Measurements from ENCODE around the gene NFIB. TPM values are rescaled to one million over a fixed set of nuclear protein-coding genes. Genes with fewer than 3 reads are reported as not detected.
A peak's percentile ranks its signal among the peaks of the same experiment; 100 is the strongest.

NFIB gene
- total and polyA plus RNA-seq, 2 of the 8 experiments (the other 6 are each of a cell fraction or from before 2014, with no cell fraction given): 2.6 to 13.1 TPM

DNA sequence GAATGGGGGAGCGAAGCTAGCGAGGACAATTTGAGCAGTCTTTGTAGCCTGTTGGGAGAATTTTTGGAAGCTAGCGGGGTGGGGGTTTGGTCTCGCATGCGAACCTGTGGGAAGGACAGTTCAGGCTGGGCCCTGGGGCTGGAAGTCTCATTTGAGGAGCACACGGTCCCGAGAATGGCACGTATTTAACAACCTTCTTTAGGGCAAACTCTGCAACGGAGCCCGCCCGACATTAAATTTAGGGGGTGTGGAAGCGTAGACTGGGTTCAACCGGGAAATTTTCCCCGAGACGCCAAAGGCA, 35.2 kb upstream of the NFIB start (continued):
- TF ChIP-seq, protein P1, sequence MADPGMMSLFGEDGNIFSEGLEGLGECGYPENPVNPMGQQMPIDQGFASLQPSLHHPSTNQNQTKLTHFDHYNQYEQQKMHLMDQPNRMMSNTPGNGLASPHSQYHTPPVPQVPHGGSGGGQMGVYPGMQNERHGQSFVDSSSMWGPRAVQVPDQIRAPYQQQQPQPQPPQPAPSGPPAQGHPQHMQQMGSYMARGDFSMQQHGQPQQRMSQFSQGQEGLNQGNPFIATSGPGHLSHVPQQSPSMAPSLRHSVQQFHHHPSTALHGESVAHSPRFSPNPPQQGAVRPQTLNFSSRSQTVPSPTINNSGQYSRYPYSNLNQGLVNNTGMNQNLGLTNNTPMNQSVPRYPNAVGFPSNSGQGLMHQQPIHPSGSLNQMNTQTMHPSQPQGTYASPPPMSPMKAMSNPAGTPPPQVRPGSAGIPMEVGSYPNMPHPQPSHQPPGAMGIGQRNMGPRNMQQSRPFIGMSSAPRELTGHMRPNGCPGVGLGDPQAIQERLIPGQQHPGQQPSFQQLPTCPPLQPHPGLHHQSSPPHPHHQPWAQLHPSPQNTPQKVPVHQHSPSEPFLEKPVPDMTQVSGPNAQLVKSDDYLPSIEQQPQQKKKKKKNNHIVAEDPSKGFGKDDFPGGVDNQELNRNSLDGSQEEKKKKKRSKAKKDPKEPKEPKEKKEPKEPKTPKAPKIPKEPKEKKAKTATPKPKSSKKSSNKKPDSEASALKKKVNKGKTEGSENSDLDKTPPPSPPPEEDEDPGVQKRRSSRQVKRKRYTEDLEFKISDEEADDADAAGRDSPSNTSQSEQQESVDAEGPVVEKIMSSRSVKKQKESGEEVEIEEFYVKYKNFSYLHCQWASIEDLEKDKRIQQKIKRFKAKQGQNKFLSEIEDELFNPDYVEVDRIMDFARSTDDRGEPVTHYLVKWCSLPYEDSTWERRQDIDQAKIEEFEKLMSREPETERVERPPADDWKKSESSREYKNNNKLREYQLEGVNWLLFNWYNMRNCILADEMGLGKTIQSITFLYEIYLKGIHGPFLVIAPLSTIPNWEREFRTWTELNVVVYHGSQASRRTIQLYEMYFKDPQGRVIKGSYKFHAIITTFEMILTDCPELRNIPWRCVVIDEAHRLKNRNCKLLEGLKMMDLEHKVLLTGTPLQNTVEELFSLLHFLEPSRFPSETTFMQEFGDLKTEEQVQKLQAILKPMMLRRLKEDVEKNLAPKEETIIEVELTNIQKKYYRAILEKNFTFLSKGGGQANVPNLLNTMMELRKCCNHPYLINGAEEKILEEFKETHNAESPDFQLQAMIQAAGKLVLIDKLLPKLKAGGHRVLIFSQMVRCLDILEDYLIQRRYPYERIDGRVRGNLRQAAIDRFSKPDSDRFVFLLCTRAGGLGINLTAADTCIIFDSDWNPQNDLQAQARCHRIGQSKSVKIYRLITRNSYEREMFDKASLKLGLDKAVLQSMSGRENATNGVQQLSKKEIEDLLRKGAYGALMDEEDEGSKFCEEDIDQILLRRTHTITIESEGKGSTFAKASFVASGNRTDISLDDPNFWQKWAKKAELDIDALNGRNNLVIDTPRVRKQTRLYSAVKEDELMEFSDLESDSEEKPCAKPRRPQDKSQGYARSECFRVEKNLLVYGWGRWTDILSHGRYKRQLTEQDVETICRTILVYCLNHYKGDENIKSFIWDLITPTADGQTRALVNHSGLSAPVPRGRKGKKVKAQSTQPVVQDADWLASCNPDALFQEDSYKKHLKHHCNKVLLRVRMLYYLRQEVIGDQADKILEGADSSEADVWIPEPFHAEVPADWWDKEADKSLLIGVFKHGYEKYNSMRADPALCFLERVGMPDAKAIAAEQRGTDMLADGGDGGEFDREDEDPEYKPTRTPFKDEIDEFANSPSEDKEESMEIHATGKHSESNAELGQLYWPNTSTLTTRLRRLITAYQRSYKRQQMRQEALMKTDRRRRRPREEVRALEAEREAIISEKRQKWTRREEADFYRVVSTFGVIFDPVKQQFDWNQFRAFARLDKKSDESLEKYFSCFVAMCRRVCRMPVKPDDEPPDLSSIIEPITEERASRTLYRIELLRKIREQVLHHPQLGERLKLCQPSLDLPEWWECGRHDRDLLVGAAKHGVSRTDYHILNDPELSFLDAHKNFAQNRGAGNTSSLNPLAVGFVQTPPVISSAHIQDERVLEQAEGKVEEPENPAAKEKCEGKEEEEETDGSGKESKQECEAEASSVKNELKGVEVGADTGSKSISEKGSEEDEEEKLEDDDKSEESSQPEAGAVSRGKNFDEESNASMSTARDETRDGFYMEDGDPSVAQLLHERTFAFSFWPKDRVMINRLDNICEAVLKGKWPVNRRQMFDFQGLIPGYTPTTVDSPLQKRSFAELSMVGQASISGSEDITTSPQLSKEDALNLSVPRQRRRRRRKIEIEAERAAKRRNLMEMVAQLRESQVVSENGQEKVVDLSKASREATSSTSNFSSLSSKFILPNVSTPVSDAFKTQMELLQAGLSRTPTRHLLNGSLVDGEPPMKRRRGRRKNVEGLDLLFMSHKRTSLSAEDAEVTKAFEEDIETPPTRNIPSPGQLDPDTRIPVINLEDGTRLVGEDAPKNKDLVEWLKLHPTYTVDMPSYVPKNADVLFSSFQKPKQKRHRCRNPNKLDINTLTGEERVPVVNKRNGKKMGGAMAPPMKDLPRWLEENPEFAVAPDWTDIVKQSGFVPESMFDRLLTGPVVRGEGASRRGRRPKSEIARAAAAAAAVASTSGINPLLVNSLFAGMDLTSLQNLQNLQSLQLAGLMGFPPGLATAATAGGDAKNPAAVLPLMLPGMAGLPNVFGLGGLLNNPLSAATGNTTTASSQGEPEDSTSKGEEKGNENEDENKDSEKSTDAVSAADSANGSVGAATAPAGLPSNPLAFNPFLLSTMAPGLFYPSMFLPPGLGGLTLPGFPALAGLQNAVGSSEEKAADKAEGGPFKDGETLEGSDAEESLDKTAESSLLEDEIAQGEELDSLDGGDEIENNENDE (IDR thresholded peaks at IDR 0.05; ENCODE audit: insufficient replicate concordance, low read length): no peak
- TF ChIP-seq, protein P2, sequence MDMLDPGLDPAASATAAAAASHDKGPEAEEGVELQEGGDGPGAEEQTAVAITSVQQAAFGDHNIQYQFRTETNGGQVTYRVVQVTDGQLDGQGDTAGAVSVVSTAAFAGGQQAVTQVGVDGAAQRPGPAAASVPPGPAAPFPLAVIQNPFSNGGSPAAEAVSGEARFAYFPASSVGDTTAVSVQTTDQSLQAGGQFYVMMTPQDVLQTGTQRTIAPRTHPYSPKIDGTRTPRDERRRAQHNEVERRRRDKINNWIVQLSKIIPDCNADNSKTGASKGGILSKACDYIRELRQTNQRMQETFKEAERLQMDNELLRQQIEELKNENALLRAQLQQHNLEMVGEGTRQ (IDR thresholded peaks at IDR 0.05; ENCODE audit: low read length): no peak
- TF ChIP-seq EP300 (IDR thresholded peaks at IDR 0.05; ENCODE audit: borderline replicate concordance in 1 of 2, low read depth in 2 of 2, low read length in 2 of 2) (no peak), RAD21 (IDR thresholded peaks at IDR 0.05 in 1 of 2, conservative IDR thresholded peaks at IDR 0.05 in 1 of 2; ENCODE audit: low read depth in 2 of 2, low read length in 2 of 2) (no peak), CHD1 (IDR thresholded peaks at IDR 0.05; ENCODE audit: low read depth, low read length) (no peak), CBX8 (IDR thresholded peaks at IDR 0.05; ENCODE audit: borderline replicate concordance, low read depth, low read length) (0 out of 2 replicates have a peak, but pooled peaks have one; percentile 72)
